ENCODE measurements around the gene KCNH4.
"Not testable (repeated sequence)": the region's sequence is repeated elsewhere in the genome, so short reads cannot be mapped to it uniquely, and the experiment has no call there.

The KCNH4 gene

DNA sequence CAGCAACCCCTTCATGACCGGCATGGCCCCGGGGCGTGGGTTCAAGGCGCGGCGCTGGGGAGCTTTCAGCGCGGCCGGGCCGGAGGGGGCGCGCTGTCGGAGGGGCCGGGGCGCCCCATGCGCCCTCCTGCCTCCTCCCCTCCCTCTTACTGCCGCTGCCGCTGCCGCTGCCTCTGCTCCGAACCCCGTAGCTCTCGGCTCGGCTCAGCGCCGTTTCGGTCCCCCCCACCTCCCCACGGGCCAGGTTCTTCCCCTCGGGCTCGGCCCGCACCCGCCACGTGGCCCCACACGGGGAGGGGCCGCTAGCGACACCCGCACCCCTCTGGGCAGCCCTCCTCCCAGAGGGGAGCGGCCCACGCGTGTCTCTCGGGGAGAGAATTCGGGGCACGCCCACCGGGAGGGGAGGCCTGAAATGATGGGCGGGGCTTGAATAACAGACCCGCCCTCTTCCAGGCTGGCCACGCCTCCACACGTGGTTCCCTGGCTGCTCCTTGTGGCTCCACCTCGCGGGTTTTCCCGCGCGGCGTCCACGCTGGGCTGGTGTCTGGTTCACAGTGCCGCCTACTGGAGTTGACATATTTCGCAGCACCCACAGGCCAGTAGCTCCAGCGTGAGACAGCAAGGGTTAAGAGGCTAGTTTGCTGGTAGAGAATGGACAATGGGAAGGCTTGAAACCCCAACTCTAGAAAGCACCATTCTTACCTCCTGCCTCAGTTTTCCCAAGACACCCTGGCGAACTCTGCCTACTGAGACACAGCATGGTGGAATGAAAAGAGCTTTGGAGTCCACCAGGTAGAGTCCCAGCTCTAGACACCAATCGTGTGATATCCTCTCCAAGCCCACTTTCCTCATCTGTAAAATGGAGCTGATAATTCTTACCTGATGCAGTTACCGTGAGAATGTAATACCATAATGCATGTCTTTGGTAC, at the start of gene KCNH4:
Gene KCNH4 (minus strand): TSS at position 221 of the 929 bp plus-strand sequence. CDS start 197 bp downstream, at position 24.
- Histone ChIP-seq H3K4me3 (ENCODE audit: low read length) (peak within 1 kb of the TSS; percentile 17), H3K27me3 (ENCODE audit: control insufficient read depth, insufficient read depth, low read length) (peaks cover 15% of the 10 kb centered on the region), H3K36me3 (ENCODE audit: control insufficient read depth, insufficient read depth, low read length) (no peaks in the 10 kb centered on the region), H3K4me1 (ENCODE audit: control insufficient read depth, insufficient read depth, low read length) (peaks cover 9% of the 10 kb centered on the region), H3K27ac (ENCODE audit: low read depth, low read length) (no peak within 1 kb of the TSS), H3K9ac (ENCODE audit: low read length) (no peak within 1 kb of the TSS)

DNA sequence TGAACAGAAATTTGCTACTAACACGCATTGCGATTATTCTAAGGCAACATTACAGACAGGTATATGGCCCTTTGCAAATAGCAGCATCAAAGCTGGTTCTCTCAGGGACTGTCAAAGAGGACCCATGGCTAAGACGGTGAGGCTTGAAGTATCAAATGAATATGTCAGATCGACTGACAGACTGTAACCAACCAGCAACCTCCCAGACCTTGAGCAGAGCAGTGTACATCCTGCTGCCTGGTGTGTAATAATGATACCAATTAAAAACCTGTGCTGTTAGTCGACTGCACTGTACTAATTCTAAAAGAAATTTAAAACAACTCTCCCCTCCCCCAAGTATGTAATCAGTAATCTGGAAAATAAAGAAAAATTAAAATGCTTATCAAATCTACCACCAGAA, 49.3 kb upstream of the KCNH4 start:
- no peak overlapping the region for H3K9ac ChIP-seq (ENCODE audit: low read length)
- no peak overlapping the region for H3K4me3 ChIP-seq (ENCODE audit: low read length)
- peaks cover 2% of the 10 kb centered on the region for H3K36me3 ChIP-seq (ENCODE audit: control insufficient read depth, insufficient read depth, low read length)
- no peaks in the 10 kb centered on the region for H3K27me3 ChIP-seq (ENCODE audit: control insufficient read depth, insufficient read depth, low read length)
- H3K27ac ChIP-seq (ENCODE audit: low read depth, low read length): no peak overlapping the region
- no peaks in the 10 kb centered on the region for H3K4me1 ChIP-seq (ENCODE audit: control insufficient read depth, insufficient read depth, low read length)

DNA sequence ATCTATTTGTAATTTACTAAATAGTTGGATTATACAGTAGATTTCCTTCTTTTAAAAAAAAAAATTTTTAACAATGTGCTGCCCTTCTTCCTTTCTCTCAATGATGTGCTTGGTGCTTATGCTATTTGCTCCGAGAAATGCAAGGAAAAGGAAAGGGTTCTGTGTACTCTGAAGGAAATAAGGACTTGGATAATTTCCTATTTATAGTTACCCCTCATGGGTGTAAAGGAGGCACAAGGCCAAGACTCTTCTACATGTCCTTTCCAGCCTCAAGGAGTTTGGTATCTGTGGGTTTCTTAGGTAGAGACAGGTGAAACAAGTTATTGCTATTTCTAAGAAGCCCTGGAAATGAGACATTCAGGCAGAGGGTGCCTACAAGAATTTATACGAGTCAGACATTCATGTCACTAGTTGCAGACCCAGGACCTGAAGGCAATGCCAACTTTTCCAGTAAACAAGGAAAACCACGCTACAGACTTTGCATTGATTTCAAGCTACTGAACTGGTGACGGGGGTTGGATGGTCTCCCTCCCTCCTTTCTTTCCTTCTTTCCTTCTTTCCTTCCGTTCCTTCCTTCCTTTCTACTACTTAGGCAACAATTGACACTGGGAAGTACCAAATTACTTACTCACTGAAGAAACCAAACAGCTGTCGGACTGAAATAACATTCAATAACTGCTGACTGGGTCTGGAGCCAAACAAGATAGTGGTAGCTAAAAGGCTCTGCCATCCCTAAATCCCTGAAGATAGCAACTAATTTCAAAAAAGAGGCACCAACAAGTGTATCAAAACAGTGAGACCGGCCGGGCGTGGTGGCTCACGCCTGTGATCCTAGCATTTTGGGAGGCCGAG, 47.1 kb upstream of the KCNH4 start:
- Histone ChIP-seq H3K4me3 (ENCODE audit: low read length) (no peak overlapping the region), H3K27me3 (ENCODE audit: control insufficient read depth, insufficient read depth, low read length) (no peaks in the 10 kb centered on the region), H3K36me3 (ENCODE audit: control insufficient read depth, insufficient read depth, low read length) (peaks cover 9% of the 10 kb centered on the region), H3K9ac (ENCODE audit: low read length) (no peak overlapping the region), H3K4me1 (ENCODE audit: control insufficient read depth, insufficient read depth, low read length) (no peaks in the 10 kb centered on the region), H3K27ac (ENCODE audit: low read depth, low read length) (no peak overlapping the region)

DNA sequence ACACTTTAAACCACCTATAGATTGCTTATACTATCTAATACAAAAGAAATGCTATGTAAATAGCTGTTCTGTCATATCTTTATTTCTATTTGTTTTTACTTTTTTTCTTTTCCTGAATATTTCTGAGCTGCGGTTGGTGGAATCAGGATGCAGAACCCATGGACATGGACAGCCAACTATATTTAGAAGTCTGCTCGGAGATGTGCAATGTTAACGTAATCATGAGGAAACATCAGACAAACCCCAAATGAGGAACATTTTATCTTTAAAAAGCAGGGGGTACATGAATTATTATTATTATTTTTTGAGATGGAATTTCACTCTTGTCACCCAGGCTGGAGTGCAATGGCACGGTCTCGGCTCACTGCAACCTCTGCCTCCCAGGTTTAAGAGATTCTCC, 44.7 kb upstream of the KCNH4 start:
- Histone ChIP-seq H3K4me1 (ENCODE audit: control insufficient read depth, insufficient read depth, low read length) (no peaks in the 10 kb centered on the region), H3K36me3 (ENCODE audit: control insufficient read depth, insufficient read depth, low read length) (peaks cover 11% of the 10 kb centered on the region), H3K4me3 (ENCODE audit: low read length) (no peak overlapping the region), H3K27me3 (ENCODE audit: control insufficient read depth, insufficient read depth, low read length) (no peaks in the 10 kb centered on the region), H3K9ac (ENCODE audit: low read length) (no peak overlapping the region), H3K27ac (ENCODE audit: low read depth, low read length) (no peak overlapping the region)

DNA sequence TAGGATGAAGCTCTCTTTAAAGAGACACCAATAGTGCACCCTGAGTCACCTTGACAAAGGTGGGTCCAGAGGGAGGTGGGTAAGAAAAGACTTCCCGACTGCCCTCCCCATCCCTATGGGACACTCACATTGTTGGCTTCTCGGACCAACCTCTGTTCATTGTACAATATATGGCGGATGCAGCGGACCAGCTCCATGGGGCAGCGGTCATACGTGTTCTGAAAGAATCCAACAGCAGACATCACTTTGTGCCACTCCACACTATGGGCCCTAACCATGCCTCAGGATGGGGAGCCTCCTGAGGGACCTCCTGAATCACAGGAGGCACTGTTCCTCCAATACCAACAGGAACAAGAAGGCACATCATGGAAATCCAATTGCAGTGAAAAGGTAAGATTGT, 43.7 kb upstream of the KCNH4 start:
- no peak overlapping the region for H3K9ac ChIP-seq (ENCODE audit: low read length)
- H3K27ac ChIP-seq (ENCODE audit: low read depth, low read length): no peak overlapping the region
- H3K36me3 ChIP-seq (ENCODE audit: control insufficient read depth, insufficient read depth, low read length): peaks cover 15% of the 10 kb centered on the region
- no peak overlapping the region for H3K4me3 ChIP-seq (ENCODE audit: low read length)
- H3K27me3 ChIP-seq (ENCODE audit: control insufficient read depth, insufficient read depth, low read length): no peaks in the 10 kb centered on the region
- no peaks in the 10 kb centered on the region for H3K4me1 ChIP-seq (ENCODE audit: control insufficient read depth, insufficient read depth, low read length)

DNA sequence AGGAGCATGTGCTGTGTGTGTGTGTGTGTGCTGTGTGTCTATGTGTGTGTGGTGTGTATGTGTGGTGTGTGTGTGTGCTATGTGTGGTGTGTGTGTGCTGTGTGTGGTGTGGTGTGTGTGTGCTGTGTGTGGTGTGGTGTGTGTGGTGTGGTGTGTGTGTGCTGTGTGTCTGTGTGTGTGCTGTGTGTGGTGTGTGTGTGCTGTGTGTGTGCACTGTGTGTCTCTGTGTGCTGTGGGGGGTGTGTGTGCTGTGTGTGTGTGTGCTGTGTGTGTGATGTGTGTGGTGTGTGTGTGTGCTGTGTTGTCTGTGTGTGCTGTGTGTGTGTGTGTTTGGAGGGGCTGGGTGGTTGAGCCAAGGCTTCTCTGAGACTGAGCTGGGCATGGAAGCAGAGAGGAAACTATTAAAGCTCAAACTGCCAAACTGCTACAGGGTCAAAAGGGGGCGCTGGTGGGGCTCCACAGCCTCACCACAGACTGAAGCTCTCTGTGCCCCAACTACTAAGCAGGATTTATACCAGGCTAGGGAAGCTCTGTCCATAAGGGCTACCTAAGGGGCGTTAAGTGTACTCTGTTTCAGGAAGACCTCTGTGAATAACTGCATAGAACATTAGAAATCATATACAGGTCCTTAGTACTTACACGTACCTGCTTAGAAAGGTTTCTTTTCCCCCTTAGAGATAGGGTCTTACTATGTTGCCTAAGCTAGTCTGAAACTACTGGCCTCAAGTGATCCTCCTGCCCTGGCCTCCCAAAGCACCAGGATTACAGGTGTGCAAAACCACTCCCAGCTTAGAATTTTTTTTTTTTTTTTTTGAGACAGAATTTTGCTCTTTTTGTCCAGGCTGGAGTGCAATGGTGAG, 41.2 kb upstream of the KCNH4 start:
- Histone ChIP-seq H3K36me3 (ENCODE audit: control insufficient read depth, insufficient read depth, low read length) (peaks cover 22% of the 10 kb centered on the region), H3K4me3 (ENCODE audit: low read length) (no peak overlapping the region), H3K9ac (ENCODE audit: low read length) (no peak overlapping the region), H3K27me3 (ENCODE audit: control insufficient read depth, insufficient read depth, low read length) (no peaks in the 10 kb centered on the region), H3K27ac (ENCODE audit: low read depth, low read length) (no peak overlapping the region), H3K4me1 (ENCODE audit: control insufficient read depth, insufficient read depth, low read length) (no peaks in the 10 kb centered on the region)

DNA sequence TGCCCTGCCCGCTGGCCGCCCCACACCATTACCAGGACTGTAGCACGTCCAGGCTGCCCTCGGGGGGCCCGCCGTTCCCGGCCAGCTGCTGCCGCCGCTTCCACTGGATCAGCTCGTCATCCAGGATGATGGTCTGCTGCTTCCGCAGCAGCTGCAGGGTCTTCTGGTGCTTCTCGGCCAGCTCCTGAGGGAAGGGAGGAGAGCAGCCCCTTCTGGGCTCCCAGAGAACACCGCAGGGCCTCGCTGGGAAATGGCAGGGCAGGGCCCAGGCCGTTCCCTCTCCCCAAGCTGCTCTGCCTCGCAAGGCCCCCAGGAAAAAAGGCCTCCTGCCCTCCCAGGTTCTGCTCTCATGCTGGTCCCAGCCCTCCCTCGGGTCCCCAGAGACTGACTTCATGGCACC, 38.3 kb upstream of the KCNH4 start:
- H3K4me1 ChIP-seq (ENCODE audit: control insufficient read depth, insufficient read depth, low read length); H3K27ac ChIP-seq (ENCODE audit: low read depth, low read length); H3K4me3 ChIP-seq (ENCODE audit: low read length); H3K9ac ChIP-seq (ENCODE audit: low read length); H3K27me3 ChIP-seq (ENCODE audit: control insufficient read depth, insufficient read depth, low read length): not testable (repeated sequence)
- H3K36me3 ChIP-seq (ENCODE audit: control insufficient read depth, insufficient read depth, low read length): peaks cover 28% of the 10 kb centered on the region

DNA sequence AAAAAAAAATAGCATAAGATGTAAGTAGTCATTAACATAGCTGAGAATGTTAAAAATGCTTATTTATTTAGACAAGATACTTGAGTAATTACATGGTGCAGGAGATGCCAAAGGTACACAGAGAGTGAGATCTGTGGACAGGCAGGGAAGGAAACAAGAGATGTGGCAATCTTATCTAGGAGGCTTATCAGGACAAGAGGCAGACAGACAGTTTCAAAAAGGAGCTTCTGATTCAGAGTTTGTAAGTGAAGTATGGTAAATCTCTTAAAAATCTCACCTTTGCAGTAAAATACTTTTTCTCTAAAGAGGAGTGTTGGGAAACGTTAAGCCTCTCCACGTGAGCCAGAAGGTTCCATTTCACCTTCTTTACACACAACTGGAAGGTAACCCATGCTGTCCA, 33.2 kb upstream of the KCNH4 start:
- H3K27ac ChIP-seq (ENCODE audit: low read depth, low read length): no peak overlapping the region
- H3K4me1 ChIP-seq (ENCODE audit: control insufficient read depth, insufficient read depth, low read length): no peaks in the 10 kb centered on the region
- no peak overlapping the region for H3K9ac ChIP-seq (ENCODE audit: low read length)
- H3K4me3 ChIP-seq (ENCODE audit: low read length): no peak overlapping the region
- peaks cover 32% of the 10 kb centered on the region for H3K36me3 ChIP-seq (ENCODE audit: control insufficient read depth, insufficient read depth, low read length)
- H3K27me3 ChIP-seq (ENCODE audit: control insufficient read depth, insufficient read depth, low read length): no peaks in the 10 kb centered on the region

DNA sequence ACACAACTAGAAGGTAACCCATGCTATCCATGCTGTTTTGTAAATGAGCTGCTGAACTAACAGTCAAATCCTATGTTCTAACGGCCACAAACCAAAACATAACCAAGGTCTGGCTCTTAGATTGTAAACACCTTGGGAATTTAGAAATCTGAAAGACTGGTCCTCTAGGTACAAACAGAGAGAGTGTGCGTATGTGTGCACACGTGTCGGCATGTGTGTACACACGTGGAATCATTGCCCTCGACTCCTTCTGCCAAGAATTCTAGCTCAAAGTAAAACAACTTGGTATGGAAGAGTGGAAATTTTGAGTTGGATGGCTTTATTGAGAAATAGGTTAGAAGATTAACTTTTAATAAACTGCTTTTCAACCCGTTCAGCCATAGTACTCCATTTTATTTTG, 31.4 kb upstream of the KCNH4 start:
- peak overlapping the region; percentile 20 for H3K27ac ChIP-seq (ENCODE audit: low read depth, low read length)
- no peak overlapping the region for H3K9ac ChIP-seq (ENCODE audit: low read length)
- no peaks in the 10 kb centered on the region for H3K4me1 ChIP-seq (ENCODE audit: control insufficient read depth, insufficient read depth, low read length)
- peaks cover 29% of the 10 kb centered on the region for H3K36me3 ChIP-seq (ENCODE audit: control insufficient read depth, insufficient read depth, low read length)
- H3K27me3 ChIP-seq (ENCODE audit: control insufficient read depth, insufficient read depth, low read length): no peaks in the 10 kb centered on the region
- no peak overlapping the region for H3K4me3 ChIP-seq (ENCODE audit: low read length)

DNA sequence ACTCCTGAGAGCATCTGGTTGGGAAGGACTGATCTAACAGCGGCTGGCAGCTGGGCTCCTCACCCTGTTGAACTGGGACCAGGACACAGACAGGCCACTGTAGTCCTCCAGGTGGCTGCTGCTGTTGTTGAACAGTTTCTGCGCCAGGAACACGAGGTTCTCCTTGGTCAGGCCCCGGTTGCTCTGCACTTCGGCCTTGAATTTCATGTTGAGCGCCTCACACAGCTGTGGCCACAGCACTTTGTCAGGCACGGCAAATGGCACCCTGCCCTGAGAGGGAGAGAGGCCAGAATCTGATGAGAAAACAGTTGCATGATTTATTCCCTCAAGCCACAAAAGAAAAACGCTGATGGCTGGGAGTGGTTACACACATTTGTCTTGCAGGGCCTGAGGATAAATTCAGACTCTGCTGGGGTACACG, 31.0 kb upstream of the KCNH4 start:
- not testable (repeated sequence) for H3K4me1 ChIP-seq (ENCODE audit: control insufficient read depth, insufficient read depth, low read length); H3K4me3 ChIP-seq (ENCODE audit: low read length); H3K9ac ChIP-seq (ENCODE audit: low read length); H3K27me3 ChIP-seq (ENCODE audit: control insufficient read depth, insufficient read depth, low read length)
- Histone ChIP-seq H3K36me3 (ENCODE audit: control insufficient read depth, insufficient read depth, low read length) (peaks cover 24% of the 10 kb centered on the region), H3K27ac (ENCODE audit: low read depth, low read length) (peak overlapping the region; percentile 20)

DNA sequence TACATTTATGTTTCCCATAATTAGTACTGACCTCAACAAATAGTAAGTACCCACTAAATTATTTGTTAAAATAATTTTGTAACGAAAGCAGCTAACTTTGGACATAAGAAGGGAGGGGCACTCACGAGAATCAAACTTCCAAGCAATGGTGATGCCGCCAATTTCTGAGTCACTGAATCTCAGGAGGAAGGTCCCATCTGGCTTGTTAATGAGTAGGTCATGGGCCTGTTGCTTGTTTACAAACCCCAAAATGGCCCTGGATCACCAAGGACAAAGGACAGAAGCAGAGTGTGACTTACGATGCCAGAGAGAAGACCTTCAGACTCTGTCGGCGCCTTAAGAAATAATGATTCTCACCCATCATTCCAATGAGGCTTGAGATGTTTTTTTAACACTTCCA, 29.1 kb upstream of the KCNH4 start:
- peaks cover 23% of the 10 kb centered on the region for H3K36me3 ChIP-seq (ENCODE audit: control insufficient read depth, insufficient read depth, low read length)

DNA sequence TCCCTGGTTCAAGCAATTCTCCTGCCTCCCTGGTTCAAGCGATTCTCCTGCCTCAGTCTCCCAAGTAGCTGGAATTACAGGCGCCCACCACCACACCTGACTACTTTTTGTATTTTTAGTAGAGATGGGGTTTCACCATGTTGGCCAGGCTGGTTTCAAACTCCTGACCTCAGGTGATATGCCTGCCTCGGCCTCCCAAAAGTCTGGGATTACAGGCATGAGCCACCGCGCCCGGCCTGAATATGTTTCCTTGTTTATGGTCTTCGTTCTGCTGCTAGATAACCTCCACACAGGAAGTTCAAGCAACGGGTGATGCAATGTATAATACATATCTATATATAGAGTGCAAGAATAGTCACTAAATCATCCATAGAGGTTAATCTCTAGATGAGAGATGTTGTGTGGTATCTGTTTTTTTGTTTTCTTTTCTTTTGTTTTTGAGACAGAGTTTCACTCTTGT, 25.2 kb upstream of the KCNH4 start:
- not testable (repeated sequence) for H3K4me3 ChIP-seq (ENCODE audit: low read length); H3K9ac ChIP-seq (ENCODE audit: low read length); H3K4me1 ChIP-seq (ENCODE audit: control insufficient read depth, insufficient read depth, low read length); H3K27me3 ChIP-seq (ENCODE audit: control insufficient read depth, insufficient read depth, low read length); H3K27ac ChIP-seq (ENCODE audit: low read depth, low read length)
- H3K36me3 ChIP-seq (ENCODE audit: control insufficient read depth, insufficient read depth, low read length): peaks cover 33% of the 10 kb centered on the region

More for the DNA sequence above, 29.1 kb upstream of the KCNH4 start:
- Histone ChIP-seq H3K4me3 (ENCODE audit: low read length) (no peak overlapping the region), H3K9ac (ENCODE audit: low read length) (no peak overlapping the region), H3K27ac (ENCODE audit: low read depth, low read length) (no peak overlapping the region), H3K4me1 (ENCODE audit: control insufficient read depth, insufficient read depth, low read length) (no peaks in the 10 kb centered on the region), H3K27me3 (ENCODE audit: control insufficient read depth, insufficient read depth, low read length) (no peaks in the 10 kb centered on the region)
